ENCODE results near the gene NGLY1. TPM values are rescaled to one million over a fixed set of nuclear protein-coding genes. Genes with fewer than 3 reads are reported as not detected.

The NGLY1 gene
- total and polyA plus RNA-seq, 2 of the 4 experiments (the other 2 are of a cell fraction) = 10.0 to 14.9 TPM

- Histone ChIP-seq H3K18ac (ENCODE audit: low read depth, low read length) (no peak overlapping the region), H2AFZ (replicated peaks; ENCODE audit: low read length, poor library complexity) (no peak overlapping the region), H2BK120ac (ENCODE audit: low read depth, low read length) (no peak overlapping the region), H3K9me1 (ENCODE audit: insufficient read depth, low read length) (no peaks in the 10 kb centered on the region), H3K4ac (ENCODE audit: low read depth, low read length) (no peak overlapping the region), H2BK20ac (ENCODE audit: low read depth, low read length) (no peak overlapping the region), H2AK5ac (ENCODE audit: low read depth, low read length) (no peak overlapping the region), H4K20me1 (ENCODE audit: insufficient read depth, low read length) (no peaks in the 10 kb centered on the region), H3K79me1 (ENCODE audit: low read depth in 1 of 2, low read length in 2 of 2) (no peaks in the 10 kb centered on the region), H3K4me2 (ENCODE audit: low read depth, low read length) (no peak overlapping the region), H3K4me3 (ENCODE audit: insufficient read depth, low read depth, low read length) (no peak overlapping the region), H3K36me3 (ENCODE audit: control insufficient read depth, insufficient read depth, low read length) (no peaks in the 10 kb centered on the region), H3K56ac (ENCODE audit: extremely low read depth, insufficient read depth, low read length) (no peak overlapping the region), H3K9me3 (ENCODE audit: control insufficient read depth, insufficient read depth, low read length) (no peaks in the 10 kb centered on the region), H3K14ac (replicated peaks; ENCODE audit: low read depth, low read length) (no peak overlapping the region), H4K8ac (ENCODE audit: low read depth in 2 of 2, low read length in 2 of 2) (no peak overlapping the region), H3K9ac (ENCODE audit: low read depth, low read length) (no peak overlapping the region), H4K5ac (ENCODE audit: low read depth, low read length) (no peak overlapping the region), H2BK5ac (ENCODE audit: low read depth, low read length, poor library complexity, severe bottlenecking) (no peak overlapping the region), H2AK9ac (replicated peaks; ENCODE audit: low read depth, low read length, poor library complexity) (no peak overlapping the region), H3K27ac (ENCODE audit: insufficient read depth, low read length) (no peak overlapping the region), H2BK15ac (ENCODE audit: low read depth, low read length) (no peak overlapping the region), H3K4me1 (ENCODE audit: control insufficient read depth, insufficient read depth, low read length) (no peaks in the 10 kb centered on the region), H3K23ac (ENCODE audit: low read depth, low read length) (no peak overlapping the region), H3K27me3 (ENCODE audit: control insufficient read depth, insufficient read depth, low read length) (no peaks in the 10 kb centered on the region; the same call in 1 of the 2 replicates), H4K91ac (ENCODE audit: insufficient read depth, low read depth, low read length) (no peak overlapping the region)
- ATAC-seq (ENCODE audit: low read depth) (peak; percentile 77), DNase-seq (peak; percentile 58)
- dilution Hi-C loops (cut with HindIII; ENCODE audit: low sequenced_read_pairs, unreplicated experiment) (no loop called here), intact Hi-C loops (cut with micrococcal nuclease) (loop anchor here (1.0 kb wide), 1 partner anchor 183 kb away; no protein-coding TSS in a partner anchor), in situ Hi-C loops (cut with MboI; ENCODE audit: low sequenced_read_pairs) (no loop called here)
- POLR2A ChIA-PET (ENCODE audit: unreplicated experiment) = interaction anchor here (1.0 kb wide), 1 partner anchor 11 kb away, joined by 4 read pairs; no protein-coding TSS in a partner anchor
- no peak for TF ChIP-seq RCOR1 (IDR thresholded peaks at IDR 0.05; ENCODE audit: insufficient replicate concordance, low read length)
- TF ChIP-seq MXI1 (IDR thresholded peaks at IDR 0.05; ENCODE audit: borderline replicate concordance, low read depth, low read length) = no peak
- no peak for TF ChIP-seq FOS (IDR thresholded peaks at IDR 0.05; ENCODE audit: low read depth, low read length)
- TF ChIP-seq SMC3 (IDR thresholded peaks at IDR 0.05; ENCODE audit: low read depth, low read length) = peak; percentile 50
- TF ChIP-seq NFE2L2 (IDR thresholded peaks at IDR 0.05; ENCODE audit: low read depth, low read length) = no peak
- TF ChIP-seq BHLHE40 (IDR thresholded peaks at IDR 0.05; ENCODE audit: low read depth, low read length) = no peak
- no peak for TF ChIP-seq ELK1 (IDR thresholded peaks at IDR 0.05; ENCODE audit: borderline replicate concordance, low read depth, low read length)
- peak; percentile 52 for TF ChIP-seq RAD21 (IDR thresholded peaks at IDR 0.05; ENCODE audit: low read length)
- TF ChIP-seq CHD1 (IDR thresholded peaks at IDR 0.05; ENCODE audit: low read depth, low read length) = no peak
- TF ChIP-seq CTCF (conservative IDR thresholded peaks at IDR 0.05; ENCODE audit: low read depth, low read length) = peak; percentile 50
- no peak for TF ChIP-seq CEBPB (IDR thresholded peaks at IDR 0.05; ENCODE audit: low read depth, low read length)
- TF ChIP-seq MAFK (IDR thresholded peaks at IDR 0.05; ENCODE audit: low read depth, low read length) = no peak
- no peak for TF ChIP-seq RFX5 (IDR thresholded peaks at IDR 0.05; ENCODE audit: low read depth, low read length)
- TF ChIP-seq POLR2A (IDR thresholded peaks at IDR 0.05; ENCODE audit: low read depth, low read length) = no peak
- TF ChIP-seq, protein P1, sequence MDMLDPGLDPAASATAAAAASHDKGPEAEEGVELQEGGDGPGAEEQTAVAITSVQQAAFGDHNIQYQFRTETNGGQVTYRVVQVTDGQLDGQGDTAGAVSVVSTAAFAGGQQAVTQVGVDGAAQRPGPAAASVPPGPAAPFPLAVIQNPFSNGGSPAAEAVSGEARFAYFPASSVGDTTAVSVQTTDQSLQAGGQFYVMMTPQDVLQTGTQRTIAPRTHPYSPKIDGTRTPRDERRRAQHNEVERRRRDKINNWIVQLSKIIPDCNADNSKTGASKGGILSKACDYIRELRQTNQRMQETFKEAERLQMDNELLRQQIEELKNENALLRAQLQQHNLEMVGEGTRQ (IDR thresholded peaks at IDR 0.05; ENCODE audit: low read depth, low read length) = no peak
- TF ChIP-seq MAZ (IDR thresholded peaks at IDR 0.05; ENCODE audit: borderline replicate concordance, low read depth, low read length) = no peak
- CTCF ChIA-PET = interaction anchor here (0.6 to 2.0 kb wide), 5 partner anchors 11 to 258 kb away, joined by 3 to 10 read pairs (median 3); partner anchors contain the start of gene NGLY1
- BruUV-seq (replicated peaks) = no TSS peak
- 18% methylated on average over 2 of the region's 3 CpGs; no CpG with 5 or more reads in 1 of the 2 experiments for WGBS, 2 experiments (ENCODE audit: extremely low coverage in 2 of 2, insufficient read length in 1 of 2)
These were observed 48.3 kb upstream of the NGLY1 start for GRCh38 chr3:25831578-25831977.
